Bronchial epithelial cell (primary cell): Measurements from ENCODE around the gene LIX1. TPM values are rescaled to one million over a fixed set of nuclear protein-coding genes. Genes with fewer than 3 reads are reported as not detected.

Experiments
- DNase-seq: peaks from one replicate; pipeline ENCODE4 v3.0.0-alpha.2; 2010; ENCODE audit warnings: low read depth
- FAIRE-seq: peaks from 2 replicates; lab custom pipeline; 2011; peaks lifted over from hg19 to GRCh38; lab: Jason Lieb, UNC
- H3K27me3 ChIP-seq: 2 replicates; pipeline ENCODE4 v1.5.1; 2011; ENCODE audit warnings: low read length; ENCODE audit not compliant: control insufficient read depth, insufficient read depth
- H3K36me3 ChIP-seq: 2 replicates; pipeline ENCODE4 v1.5.1; 2011; ENCODE audit warnings: low read length; ENCODE audit not compliant: control insufficient read depth, insufficient read depth
- H3K4me3 ChIP-seq: 2 replicates; pipeline ENCODE4 v1.5.1; 2011; ENCODE audit warnings: mild to moderate bottlenecking, low read depth, low read length, control low read depth
- CTCF ChIP-seq: IDR thresholded peaks from 2 replicates; pipeline ENCODE4 v1.5.1; 2011; ENCODE audit warnings: mild to moderate bottlenecking, moderate library complexity, low read length, control low read depth, inconsistent platforms; ENCODE audit not compliant: insufficient read depth, severe bottlenecking
- total RNA-seq: library from RNA; depleted of rRNA; stranded (reverse); fragments of >200 nt; gene quantifications from 2 replicates; pipeline ENCODE4 v1.2.1, GENCODE V29; 2014

Gene LIX1
- total RNA-seq, 1 donor from 2014 or later = not detected

GRCh38 chr5:97127727-97128126 lies 14.7 kb downstream of the LIX1 start:
- no peak for TF ChIP-seq CTCF
- FAIRE-seq = no peak
- Histone ChIP-seq H3K36me3 (no peaks in the 10 kb centered on the region), H3K4me3 (no peak overlapping the region), H3K27me3 (no peaks in the 10 kb centered on the region)
- no peak for DNase-seq

GRCh38 chr5:97125125-97125683 lies 17.2 kb downstream of the LIX1 start:
- FAIRE-seq (no peak), DNase-seq (no peak)
- no peaks in the 10 kb centered on the region for H3K36me3 ChIP-seq
- no peak for TF ChIP-seq CTCF
- no peak overlapping the region for H3K4me3 ChIP-seq
- H3K27me3 ChIP-seq = no peaks in the 10 kb centered on the region

- FAIRE-seq = no peak
Measured at GRCh38 chr5:97124335-97124734, 18.1 kb downstream of the LIX1 start.

GRCh38 chr5:97121848-97122247 lies 20.6 kb downstream of the LIX1 start:
- FAIRE-seq = no peak
- no peak for TF ChIP-seq CTCF
- no peak for DNase-seq
- H3K27me3 ChIP-seq = no peaks in the 10 kb centered on the region
- no peaks in the 10 kb centered on the region for H3K36me3 ChIP-seq
- no peak overlapping the region for H3K4me3 ChIP-seq

More at GRCh38 chr5:97124335-97124734, 18.1 kb downstream of the LIX1 start:
- peak; percentile 73 for DNase-seq
- no peaks in the 10 kb centered on the region for H3K27me3 ChIP-seq
- H3K36me3 ChIP-seq = no peaks in the 10 kb centered on the region
- TF ChIP-seq CTCF = no peak
- H3K4me3 ChIP-seq = no peak overlapping the region

GRCh38 chr5:97120195-97120594 lies 22.2 kb downstream of the LIX1 start:
- no peak for TF ChIP-seq CTCF
- Histone ChIP-seq H3K27me3 (no peaks in the 10 kb centered on the region), H3K4me3 (no peak overlapping the region), H3K36me3 (no peaks in the 10 kb centered on the region)
- DNase-seq (no peak), FAIRE-seq (no peak)

GRCh38 chr5:97119007-97119390 lies 23.4 kb downstream of the LIX1 start:
- no peaks in the 10 kb centered on the region for H3K36me3 ChIP-seq
- no peaks in the 10 kb centered on the region for H3K27me3 ChIP-seq
- no peak overlapping the region for H3K4me3 ChIP-seq
- FAIRE-seq = no peak
- no peak for TF ChIP-seq CTCF
- no peak for DNase-seq
